Retina (tissue), 1 donor: ENCODE results near the gene RFNG.

ENCODE experiments used
- DNase-seq: peaks from one replicate; pipeline ENCODE4 v3.0.0-alpha.2; 2016

The RFNG gene

GRCh38 chr17:82089723-82090548 is 38.3 kb upstream of the RFNG start:
- no peak for DNase-seq

DNA sequence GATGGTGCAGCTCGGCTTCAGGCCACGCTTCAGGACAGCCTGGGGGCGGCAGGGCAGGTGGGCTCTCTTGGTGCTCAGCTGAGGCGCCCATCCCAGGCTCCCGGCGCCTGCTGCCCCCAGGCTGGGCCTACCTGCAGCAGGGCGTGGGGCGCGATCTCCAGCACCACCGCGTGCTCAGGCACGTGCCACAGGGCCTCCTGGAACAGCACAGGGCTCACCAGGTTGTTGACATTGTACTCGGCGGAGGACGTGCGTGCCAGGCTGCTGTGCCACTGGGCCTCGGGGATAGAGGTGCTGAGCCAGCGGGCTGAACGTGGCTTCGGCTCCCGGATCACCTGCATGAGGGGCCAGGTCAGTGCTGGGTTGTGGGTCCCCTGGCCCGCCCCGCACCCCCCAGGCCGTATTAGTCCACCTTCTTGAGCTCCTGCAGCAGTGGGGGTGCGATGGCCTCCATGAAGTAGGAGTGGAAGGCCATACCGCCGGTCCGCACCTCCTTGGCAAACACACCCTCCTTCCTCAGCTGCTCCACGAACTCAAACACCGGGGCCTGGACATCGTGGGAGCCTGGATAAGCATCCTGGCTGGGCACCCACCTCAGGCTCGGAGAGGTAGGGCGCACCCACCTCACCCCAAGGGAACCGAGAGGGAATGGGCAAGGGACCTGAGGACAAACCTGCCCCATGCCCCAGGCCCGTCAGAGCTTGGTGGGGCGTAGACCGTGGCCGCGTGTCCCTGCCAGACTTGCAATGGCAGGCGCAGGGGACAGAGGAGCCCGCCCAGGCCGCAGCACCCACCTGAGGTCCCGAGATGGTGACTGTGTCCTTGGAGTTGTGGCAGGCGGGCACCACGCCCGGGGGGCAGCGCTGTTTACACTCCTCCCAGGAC is 37.5 kb upstream of the RFNG start:
- DNase-seq, result no peak

GRCh38 chr17:82087961-82088837 is 36.6 kb upstream of the RFNG start:
- DNase-seq, result no peak

GRCh38 chr17:82086941-82087906 is 35.6 kb upstream of the RFNG start:
- no peak for DNase-seq

- DNase-seq, result no peak
Observed at GRCh38 chr17:82085931-82086764, 34.5 kb upstream of the RFNG start.

- no peak for DNase-seq
Observed at GRCh38 chr17:82085031-82085861, 33.6 kb upstream of the RFNG start.

DNA sequence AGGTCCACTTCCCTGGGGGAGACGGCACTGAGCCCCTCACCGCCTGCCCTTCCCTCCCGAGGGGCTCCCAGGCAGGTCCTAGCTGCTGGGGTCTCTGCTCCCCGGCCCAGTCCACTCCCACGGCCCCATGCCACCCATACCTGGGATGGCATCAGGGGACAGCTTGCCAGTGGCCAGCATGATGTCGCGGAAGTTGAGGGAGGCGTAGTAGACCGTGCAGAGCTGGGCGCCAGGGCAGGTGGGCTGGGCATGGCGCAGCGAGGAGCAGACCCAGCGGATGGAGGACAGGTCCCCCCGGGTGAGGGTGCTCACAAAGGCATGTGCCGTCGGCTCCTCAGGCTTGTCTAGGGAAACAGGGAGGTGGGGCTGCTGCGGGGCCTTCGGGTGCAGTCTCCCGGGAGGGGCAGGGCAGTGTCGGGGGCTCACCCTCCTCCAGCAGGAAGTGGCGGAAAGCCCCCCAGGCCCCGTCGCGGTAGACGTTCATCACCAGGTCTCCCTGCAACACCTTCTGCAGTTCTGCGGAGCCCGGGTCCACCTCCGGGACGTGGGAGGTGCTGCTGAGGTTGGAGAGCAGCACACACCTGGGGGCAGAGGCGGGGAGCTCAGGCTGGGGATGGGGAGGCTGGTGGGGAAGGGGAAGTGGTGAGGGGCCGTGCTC is 32.9 kb upstream of the RFNG start:
- DNase-seq, result no peak

- no peak for DNase-seq
Observed at GRCh38 chr17:82083533-82084359, 32.1 kb upstream of the RFNG start.

DNA sequence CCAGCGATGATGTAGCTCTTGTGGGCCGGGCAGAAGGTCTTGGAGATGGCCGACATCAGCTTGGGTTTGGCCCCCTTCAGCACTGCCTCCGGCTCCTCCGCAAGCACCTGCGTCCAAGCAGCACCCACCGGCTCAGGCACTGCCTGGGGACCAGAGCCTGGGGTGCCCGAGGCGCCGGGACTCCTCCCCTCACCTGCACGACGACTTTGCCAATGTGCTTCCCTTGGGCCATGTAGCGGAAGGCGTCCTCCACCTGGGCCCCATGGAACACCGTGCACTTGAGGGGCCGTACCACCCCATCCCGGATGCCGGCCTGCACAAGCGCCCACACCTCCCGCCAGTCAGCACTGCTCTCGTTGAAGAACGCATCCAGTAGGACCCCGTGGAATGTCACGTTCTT is 31.4 kb upstream of the RFNG start:
- DNase-seq, result no peak

DNA sequence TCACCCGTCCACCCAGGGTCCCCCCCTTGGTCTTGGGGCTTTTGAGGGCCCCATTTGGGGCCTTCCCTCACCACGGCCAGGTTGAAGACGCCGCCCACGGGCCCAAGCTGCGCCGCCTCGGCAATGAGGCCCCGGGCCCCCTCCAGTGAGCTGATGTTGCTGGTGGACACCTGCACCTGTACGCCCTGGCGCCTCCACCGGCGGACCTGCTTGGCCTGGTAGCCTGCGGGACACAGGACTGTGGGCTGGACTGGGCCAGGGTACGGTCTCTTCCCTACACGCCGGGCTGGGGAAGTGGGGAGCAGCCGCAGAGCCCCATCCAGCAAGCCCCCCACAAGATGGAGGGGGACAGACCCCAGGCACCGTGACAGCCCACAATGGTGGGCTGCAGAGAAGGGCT is 30.8 kb upstream of the RFNG start:
- DNase-seq, result no peak

DNA sequence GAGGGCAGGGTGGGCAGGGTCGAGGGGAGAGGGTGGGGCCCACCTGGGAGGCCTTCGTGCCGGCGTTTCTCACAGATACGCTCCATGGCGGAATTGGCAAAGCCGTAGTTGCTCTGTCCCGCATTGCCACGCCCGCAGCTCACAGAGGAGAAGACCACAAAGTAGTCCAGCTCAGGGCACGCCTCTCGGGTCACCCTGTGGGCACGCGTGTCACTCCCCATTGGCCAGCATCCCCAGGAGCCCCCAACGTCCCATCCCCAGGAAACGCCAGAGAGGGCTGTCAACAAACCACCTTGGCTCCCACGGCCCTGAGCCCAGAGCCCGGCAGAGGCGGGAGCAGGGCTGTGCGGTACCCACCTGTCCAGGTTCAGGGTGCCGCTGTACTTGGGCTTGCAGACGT is 30.4 kb upstream of the RFNG start:
- DNase-seq, result no peak

GRCh38 chr17:82081546-82081945 is 29.9 kb upstream of the RFNG start:
- DNase-seq, result no peak

GRCh38 chr17:82080789-82081464 is 29.3 kb upstream of the RFNG start:
- DNase-seq, result no peak

- DNase-seq, result no peak
Observed at GRCh38 chr17:82080048-82080788, 28.6 kb upstream of the RFNG start.

- no peak for DNase-seq
Observed at GRCh38 chr17:82079001-82079677, 27.5 kb upstream of the RFNG start.

- no peak for DNase-seq
Observed at GRCh38 chr17:82078433-82078832, 26.8 kb upstream of the RFNG start.
